ENCODE measurements around the gene FBXO34. TPM values are rescaled to one million over a fixed set of nuclear protein-coding genes. Genes with fewer than 3 reads are reported as not detected.

The FBXO34 gene
- total RNA-seq, 4 donors from 2014 or later = 18.8 to 32.5 (median 21.8) TPM

DNA sequence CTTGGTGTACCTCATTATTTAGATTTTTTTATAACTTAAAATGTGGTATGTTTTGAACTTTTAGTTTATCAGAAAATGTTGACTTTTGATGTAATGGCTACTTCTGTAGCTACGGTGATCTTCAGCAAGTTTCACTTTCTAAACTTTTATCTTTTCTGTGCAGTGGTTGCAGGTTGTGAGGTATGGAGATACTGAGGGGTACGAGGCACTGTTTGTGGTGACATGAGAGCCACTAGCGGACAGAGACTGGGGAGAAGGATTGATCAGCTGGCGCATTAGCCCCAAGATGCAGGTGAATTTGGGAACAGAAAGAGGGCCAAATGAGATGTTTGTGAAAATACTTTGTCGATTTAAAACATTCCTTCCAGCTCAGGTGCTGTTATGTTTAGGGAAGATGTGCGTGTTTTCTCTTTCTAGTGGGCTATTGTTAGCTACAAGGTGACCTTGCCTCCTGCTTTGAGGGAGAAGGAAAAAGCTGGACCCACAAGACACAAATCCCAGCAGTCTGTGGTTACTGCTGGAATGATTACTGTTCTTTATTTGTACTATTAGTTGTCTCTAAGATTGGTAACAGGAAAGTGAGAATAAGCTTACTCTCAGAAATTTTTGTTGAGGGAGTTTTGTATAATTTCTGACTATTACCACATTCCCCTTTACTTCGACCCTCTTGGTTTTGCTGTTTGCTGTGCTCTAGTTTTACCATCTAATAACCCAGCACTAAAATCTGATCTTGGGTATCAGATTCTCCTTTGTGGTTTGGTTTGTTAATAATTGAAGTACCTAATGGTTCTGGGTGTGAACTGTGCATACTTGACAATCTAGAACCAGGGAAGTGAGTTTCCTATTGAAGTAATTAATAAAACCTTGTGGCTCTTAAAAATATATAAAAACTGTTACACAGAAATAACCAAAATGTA is 61.7 kb downstream of the FBXO34 start:
- peaks cover 0 to 57% (median 10%) of the 10 kb centered on the region in 3 donors for H3K4me1 ChIP-seq
- H3K36me3 ChIP-seq = no peaks in the 10 kb centered on the region
- WGBS, 2 donors (ENCODE audit: low coverage in 1 of 2) = 62 to 67% methylated on average over 5 to 6 of the region's 7 CpGs
- no peak for ATAC-seq
- no peaks in the 10 kb centered on the region for H3K27me3 ChIP-seq
- no peak overlapping the region for H3K4me3 ChIP-seq
- H3K9me3 ChIP-seq = no peaks in the 10 kb centered on the region
- H3K27ac ChIP-seq = no peak overlapping the region
- TF ChIP-seq POLR2A (IDR thresholded peaks at IDR 0.05) (no peak), CTCF (IDR thresholded peaks at IDR 0.05) (no peak), EP300 (IDR thresholded peaks at IDR 0.05) (no peak), POLR2AphosphoS5 (IDR thresholded peaks at IDR 0.05) (no peak)

GRCh38 chr14:55333711-55334485 is 62.7 kb downstream of the FBXO34 start:
- H3K27ac ChIP-seq = no peak overlapping the region
- 55 to 60% methylated on average over 3 to 4 of the region's 4 CpGs for WGBS, 2 donors (ENCODE audit: low coverage in 1 of 2)
- peaks cover 0 to 52% (median 10%) of the 10 kb centered on the region in 3 donors for H3K4me1 ChIP-seq
- TF ChIP-seq POLR2A (IDR thresholded peaks at IDR 0.05) (no peak), POLR2AphosphoS5 (IDR thresholded peaks at IDR 0.05) (no peak), EP300 (IDR thresholded peaks at IDR 0.05) (no peak), CTCF (IDR thresholded peaks at IDR 0.05) (no peak)
- H3K9me3 ChIP-seq = no peaks in the 10 kb centered on the region
- no peak overlapping the region for H3K4me3 ChIP-seq
- H3K36me3 ChIP-seq = no peaks in the 10 kb centered on the region
- no peak for ATAC-seq
- no peaks in the 10 kb centered on the region for H3K27me3 ChIP-seq

DNA sequence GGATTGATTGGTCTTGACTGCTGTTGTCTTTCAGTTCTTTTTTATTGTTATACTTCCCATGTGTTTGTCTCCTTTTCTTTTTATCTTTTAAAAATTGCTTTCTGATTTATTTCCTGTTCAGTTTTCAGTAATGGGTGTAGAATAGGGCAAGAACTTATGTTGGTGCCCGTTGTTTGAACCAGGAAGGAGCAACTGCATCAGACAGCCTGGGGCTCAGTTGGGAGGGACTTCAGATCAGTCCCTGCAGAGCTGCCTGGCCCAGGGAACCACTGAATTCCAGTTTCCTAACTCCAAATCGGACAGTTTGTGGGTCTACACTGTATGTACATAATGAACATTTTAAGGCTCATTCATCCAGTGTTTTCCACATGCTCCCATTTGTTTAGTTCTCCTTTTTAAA is 64.9 kb downstream of the FBXO34 start:
- 49 to 79% methylated on average over 2 of the region's 2 CpGs for WGBS, 2 donors (ENCODE audit: low coverage in 1 of 2)
- no peak for ATAC-seq

GRCh38 chr14:55336691-55337090 is 65.5 kb downstream of the FBXO34 start:
- Histone ChIP-seq H3K27ac (no peak overlapping the region), H3K4me1 (peaks cover 0 to 54% (median 6%) of the 10 kb centered on the region in 3 donors), H3K36me3 (no peaks in the 10 kb centered on the region), H3K9me3 (no peaks in the 10 kb centered on the region), H3K4me3 (no peak overlapping the region), H3K27me3 (no peaks in the 10 kb centered on the region)
- TF ChIP-seq POLR2AphosphoS5 (IDR thresholded peaks at IDR 0.05) (no peak), POLR2A (IDR thresholded peaks at IDR 0.05) (no peak), CTCF (IDR thresholded peaks at IDR 0.05) (no peak), EP300 (IDR thresholded peaks at IDR 0.05) (no peak)
- ATAC-seq = no peak
- WGBS, 2 donors (ENCODE audit: low coverage in 1 of 2) = 66 to 95% methylated on average over 2 to 3 of the region's 3 CpGs

More for the DNA sequence above, 64.9 kb downstream of the FBXO34 start:
- TF ChIP-seq POLR2AphosphoS5 (IDR thresholded peaks at IDR 0.05) (no peak), CTCF (IDR thresholded peaks at IDR 0.05) (no peak), POLR2A (IDR thresholded peaks at IDR 0.05) (no peak), EP300 (IDR thresholded peaks at IDR 0.05) (no peak)
- Histone ChIP-seq H3K27me3 (no peaks in the 10 kb centered on the region), H3K4me1 (peaks cover 0 to 49% (median 6%) of the 10 kb centered on the region in 3 donors), H3K4me3 (no peak overlapping the region), H3K27ac (no peak overlapping the region), H3K36me3 (no peaks in the 10 kb centered on the region), H3K9me3 (no peaks in the 10 kb centered on the region)
